H1 (cell line): Measurements from ENCODE around the gene DKK2. TPM values are rescaled to one million over a fixed set of nuclear protein-coding genes. Genes with fewer than 3 reads are reported as not detected.

ENCODE experiments used
- CTCF ChIA-PET: fragments of 300-600 bp; sonication (Branson Sonifier 250); formaldehyde crosslinking; loops from one replicate; lab custom pipeline; 2021; ENCODE audit not compliant: partially characterized antibody; lab: Charles Lee
- POLR2A ChIA-PET: fragments of 300-600 bp; sonication (Branson Sonifier 250); formaldehyde crosslinking; loops from one replicate; lab custom pipeline; 2021; ENCODE audit warnings: inconsistent platforms; ENCODE audit not compliant: partially characterized antibody; lab: Charles Lee
- DNase-seq, 2 experiments: peaks; one replicate each; pipeline versions ENCODE4 v3.0.0 to v3.0.0-alpha.2; 2010 to 2022; ENCODE audit warnings: low spot score in 2 of 2, low read depth in 1 of 2, mixed read lengths in 1 of 2
- FAIRE-seq: peaks from 2 replicates; lab custom pipeline; 2011; peaks lifted over from hg19 to GRCh38; lab: Jason Lieb, UNC
- H2AFZ ChIP-seq: 2 replicates; pipeline ENCODE4 v1.8.1; 2012; ENCODE audit warnings: low read length, inconsistent platforms
- H2AK5ac ChIP-seq: 2 replicates; pipeline ENCODE4 v1.6.1; 2013; ENCODE audit warnings: low read depth, low read length
- H2BK120ac ChIP-seq: replicated peaks from 2 replicates; pipeline ENCODE3; 2013; ENCODE audit warnings: low read depth, low read length, inconsistent platforms
- H2BK12ac ChIP-seq: 2 replicates; pipeline ENCODE4 v1.6.1; 2013; ENCODE audit warnings: low read depth, low read length
- H2BK15ac ChIP-seq: 2 replicates; pipeline ENCODE4 v1.6.1; 2013; ENCODE audit warnings: low read length
- H2BK20ac ChIP-seq: 2 replicates; pipeline ENCODE4 v1.6.1; 2013; ENCODE audit warnings: low read length
- H2BK5ac ChIP-seq: 2 replicates; pipeline ENCODE4 v1.6.1; 2013; ENCODE audit warnings: low read depth, low read length
- H3K14ac ChIP-seq: 2 replicates; pipeline ENCODE4 v1.6.1; 2013; ENCODE audit warnings: inconsistent platforms; ENCODE audit not compliant: insufficient read length
- H3K18ac ChIP-seq: 2 replicates; pipeline ENCODE4 v1.6.1; 2013; ENCODE audit warnings: low read length; ENCODE audit errors: extremely low read depth
- H3K23ac ChIP-seq: 2 replicates; pipeline ENCODE4 v1.6.1; 2013; ENCODE audit warnings: inconsistent platforms; ENCODE audit not compliant: insufficient read length
- H3K23me2 ChIP-seq: 2 replicates; pipeline ENCODE4 v1.6.1; 2013; ENCODE audit warnings: low read depth, low read length
- H3K27ac ChIP-seq: 2 replicates; pipeline ENCODE4 v1.6.1; 2011; ENCODE audit warnings: low read depth, low read length, inconsistent platforms
- H3K27me3 ChIP-seq, 4 experiments: replicated peaks in 1 of 4; 1 replicate in 1 of 4; 2 replicates in 3 of 4; pipeline versions ENCODE4 v1.6.1 to v1.8.1; 2011 to 2013; ENCODE audit warnings: low read length in 3 of 4, mild to moderate bottlenecking in 3 of 4, inconsistent platforms in 2 of 4, mixed read lengths in 2 of 4, moderate library complexity in 1 of 4; ENCODE audit not compliant: control insufficient read depth in 3 of 4, insufficient read depth in 3 of 4; ENCODE audit errors: extremely low read depth in 1 of 4
- H3K36me3 ChIP-seq, 4 experiments: 2 replicates each; pipeline versions ENCODE4 v1.6.1 to v1.8.1; 2011 to 2013; ENCODE audit warnings: mild to moderate bottlenecking in 4 of 4, low read length in 3 of 4, moderate library complexity in 2 of 4, control low read depth in 1 of 4, inconsistent platforms in 1 of 4; ENCODE audit not compliant: insufficient read depth in 4 of 4, control insufficient read depth in 2 of 4
- H3K4ac ChIP-seq: replicated peaks from 2 replicates; pipeline ENCODE3; 2013; ENCODE audit warnings: low read length, low read depth, mixed read lengths, inconsistent platforms; ENCODE audit not compliant: insufficient read length
- H3K4me1 ChIP-seq, 4 experiments: replicated peaks in 1 of 4; 1 replicate in 1 of 4; 2 replicates in 3 of 4; pipeline versions ENCODE4 v1.6.1 to v1.8.1; 2011 to 2013; ENCODE audit warnings: low read length in 3 of 4, inconsistent platforms in 2 of 4, mixed read lengths in 1 of 4; ENCODE audit not compliant: insufficient read depth in 4 of 4, control insufficient read depth in 3 of 4
- H3K4me2 ChIP-seq, 2 experiments: 2 replicates each; pipeline versions ENCODE4 v1.6.1 to v1.8.1; 2011 to 2013; ENCODE audit warnings: low read depth in 2 of 2, low read length in 2 of 2, control low read depth in 1 of 2, inconsistent platforms in 1 of 2, mild to moderate bottlenecking in 1 of 2; ENCODE audit not compliant: insufficient read depth in 1 of 2
- H3K4me3 ChIP-seq, 4 experiments: fragments of 200-600, 300-600 bp in 1 of 4; sonication (generic), shearing (Covaris generic), sonication (Bioruptor Twin) in 1 of 4; 2 replicates each; pipeline versions ENCODE4 v1.5.1 to v1.8.1; 2011 to 2016; ENCODE audit warnings: low read length in 4 of 4, low read depth in 3 of 4, control low read depth in 2 of 4, inconsistent platforms in 2 of 4, mild to moderate bottlenecking in 2 of 4, mixed read lengths in 1 of 4, moderate library complexity in 1 of 4; ENCODE audit not compliant: insufficient read depth in 2 of 4; ENCODE audit errors: extremely low read depth in 1 of 4
- H3K56ac ChIP-seq: replicated peaks from 2 replicates; pipeline ENCODE3; 2013; ENCODE audit warnings: low read depth, mild to moderate bottlenecking, mixed read lengths, low read length, inconsistent platforms; ENCODE audit not compliant: insufficient read length
- H3K79me1 ChIP-seq: 2 replicates; pipeline ENCODE4 v1.6.1; 2013; ENCODE audit warnings: low read depth, low read length, control low read depth
- H3K79me2 ChIP-seq, 2 experiments: 2 replicates each; pipeline versions ENCODE4 v1.6.1 to v1.8.1; 2012 to 2013; ENCODE audit warnings: low read length in 2 of 2, mild to moderate bottlenecking in 2 of 2, inconsistent platforms in 1 of 2; ENCODE audit not compliant: insufficient read depth in 2 of 2, control insufficient read depth in 1 of 2
- H3K9ac ChIP-seq, 4 experiments: replicated peaks in 1 of 4; 1 replicate in 1 of 4; 2 replicates in 3 of 4; pipeline versions ENCODE4 v1.6.1 to v1.8.1; 2011 to 2013; ENCODE audit warnings: low read depth in 3 of 4, low read length in 3 of 4, control low read depth in 2 of 4, mild to moderate bottlenecking in 2 of 4, moderate library complexity in 2 of 4, inconsistent platforms in 1 of 4; ENCODE audit errors: extremely low read depth in 1 of 4
- H3K9me3 ChIP-seq, 2 experiments: 2 replicates each; pipeline versions ENCODE4 v1.6.1 to v1.8.1; 2012 to 2013; ENCODE audit warnings: mild to moderate bottlenecking in 2 of 2, moderate library complexity in 2 of 2, control low read depth in 1 of 2, inconsistent platforms in 1 of 2, low read depth in 1 of 2, low read length in 1 of 2, mixed read lengths in 1 of 2; ENCODE audit not compliant: insufficient read depth in 2 of 2
- H4K20me1 ChIP-seq, 2 experiments: replicated peaks in 1 of 2; 2 replicates each; pipeline versions ENCODE3 to v1.8.1; 2011 to 2013; ENCODE audit warnings: inconsistent platforms in 2 of 2, low read length in 2 of 2, mild to moderate bottlenecking in 1 of 2; ENCODE audit not compliant: insufficient read depth in 2 of 2, control insufficient read depth in 1 of 2
- H4K5ac ChIP-seq: 2 replicates; pipeline ENCODE4 v1.6.1; 2013; ENCODE audit warnings: low read length, low read depth, mixed read lengths, inconsistent platforms; ENCODE audit not compliant: insufficient read length
- H4K8ac ChIP-seq: 2 replicates; pipeline ENCODE4 v1.8.0; 2013; ENCODE audit warnings: mild to moderate bottlenecking, moderate library complexity, low read length, inconsistent platforms; ENCODE audit not compliant: insufficient read depth; ENCODE audit errors: extremely low read depth
- H4K91ac ChIP-seq: replicated peaks from 2 replicates; pipeline ENCODE3; 2013; ENCODE audit warnings: low read length, mixed read lengths, inconsistent platforms; ENCODE audit not compliant: insufficient read length
- TAF1 ChIP-seq: IDR thresholded peaks from 2 replicates; pipeline ENCODE4 v1.6.1; 2011; ENCODE audit warnings: mild to moderate bottlenecking, low read depth, low read length
- polyA plus RNA-seq, 7 experiments: library from polyadenylated mRNA; depleted of rRNA in 3 of 7; stranded (reverse) in 5 of 7; unstranded in 2 of 7; fragments of >200 nt in 5 of 7; fragments of 200-250 nt in 2 of 7; gene quantifications; 1 replicate in 5 of 7; 2 replicates in 1 of 7; 4 replicates in 1 of 7; pipeline versions ENCODE4 v1.2.1 to v1.2.3, GENCODE V29; 2011 to 2013; ENCODE audit warnings: missing spikeins in 2 of 7, mixed read lengths in 2 of 7
- total RNA-seq: library from RNA; stranded (reverse); fragmentation: NEBNext Ultra II Directional; extraction: Animal tissue kit (Norgen Biotek cat#: 25700); gene quantifications from 2 replicates; pipeline ENCODE4 v1.2.1, GENCODE V29; 2021

The DKK2 gene
- total and polyA plus RNA-seq, 2 of the 8 experiments (the other 6 are each of a cell fraction or from before 2014, with no cell fraction given) = 0.09 to 0.13 TPM

DNA sequence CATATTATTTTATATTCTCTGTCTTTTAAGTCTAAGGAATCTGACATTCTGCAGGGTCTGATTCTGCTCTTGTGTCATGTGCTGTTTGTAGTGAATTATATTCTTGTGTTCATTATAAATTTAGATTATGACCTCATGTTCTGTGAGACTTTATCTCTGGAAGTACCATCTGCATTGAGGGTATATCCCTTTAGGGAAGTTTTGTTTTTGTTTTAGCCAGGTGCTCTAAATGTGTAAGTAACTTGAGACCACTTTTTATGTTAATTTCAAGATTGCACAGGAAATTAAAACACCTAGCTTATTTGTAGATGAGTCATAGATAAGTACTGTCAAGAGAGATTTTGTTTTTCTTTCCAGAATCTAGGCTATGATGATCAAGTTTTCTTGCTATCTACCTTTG lies 35.0 kb upstream of the DKK2 start:
- Histone ChIP-seq H3K18ac (no peak overlapping the region), H4K8ac (no peak overlapping the region), H2BK120ac (no peak overlapping the region), H2AFZ (no peak overlapping the region), H2BK12ac (no peak overlapping the region), H3K56ac (no peak overlapping the region), H3K14ac (no peak overlapping the region), H2BK15ac (no peak overlapping the region), H3K4ac (no peak overlapping the region), H3K4me1 (no peaks in the 10 kb centered on the region), H2AK5ac (no peak overlapping the region), H3K23me2 (no peaks in the 10 kb centered on the region), H4K5ac (no peak overlapping the region), H3K9me3 (peaks cover 0 to 7% of the 10 kb centered on the region in 2 experiments; a peak in 1 of 4 replicates), H3K79me1 (no peaks in the 10 kb centered on the region), H3K27me3 (no peaks in the 10 kb centered on the region), H3K9ac (no peak overlapping the region), H3K27ac (no peak overlapping the region), H3K36me3 (peaks cover 0 to 2% (median 0%) of the 10 kb centered on the region in 4 experiments; a peak in 1 of 8 replicates), H3K4me3 (no peak overlapping the region), H2BK5ac (no peak overlapping the region), H3K23ac (no peak overlapping the region), H4K20me1 (no peaks in the 10 kb centered on the region), H3K4me2 (no peak overlapping the region), H4K91ac (no peak overlapping the region), H2BK20ac (no peak overlapping the region), H3K79me2 (no peaks in the 10 kb centered on the region)
- FAIRE-seq (no peak), DNase-seq (no peak)
- ChIA-PET POLR2A (no interaction called here), CTCF (interaction anchor here (1.0 to 4.3 kb wide), 4 partner anchors 19 to 111 kb away, joined by 3 to 24 read pairs (median 4); no protein-coding TSS in a partner anchor)
- no peak for TF ChIP-seq TAF1
